ENCODE data around the gene MYO7B. TPM values are rescaled to one million over a fixed set of nuclear protein-coding genes. Genes with fewer than 3 reads are reported as not detected.

Gene MYO7B
- total RNA-seq: under 0.01 TPM in 2 replicates

- DNase-seq (ENCODE audit: low read depth in 2 of 2): no peak
Observed at GRCh38 chr2:127535422-127535901, at the start of gene MYO7B. TSS of gene MYO7B (plus strand) at chr2:127535683. CDS start at chr2:127559723, 24,040 bp downstream.

- no peak for DNase-seq (ENCODE audit: low read depth in 2 of 2)
Observed at GRCh38 chr2:127485694-127486071, 49.8 kb upstream of the MYO7B start.

- DNase-seq (ENCODE audit: low read depth in 2 of 2): no peak
Observed at GRCh38 chr2:127486247-127487058, 49.0 kb upstream of the MYO7B start.

- DNase-seq (ENCODE audit: low read depth in 2 of 2): no peak
Observed at GRCh38 chr2:127490283-127490682, 45.2 kb upstream of the MYO7B start.

GRCh38 chr2:127498386-127498785 lies 37.1 kb upstream of the MYO7B start:
- DNase-seq (ENCODE audit: low read depth in 2 of 2): peak in 1 of 2 donors; percentile 29

GRCh38 chr2:127503491-127503890 lies 32.0 kb upstream of the MYO7B start:
- no peak for DNase-seq (ENCODE audit: low read depth in 2 of 2)

GRCh38 chr2:127504552-127505430 lies 30.7 kb upstream of the MYO7B start:
- no peak for DNase-seq (ENCODE audit: low read depth in 2 of 2)

GRCh38 chr2:127506510-127506909 lies 29.0 kb upstream of the MYO7B start:
- DNase-seq (ENCODE audit: low read depth in 2 of 2): no peak

GRCh38 chr2:127508023-127508630 lies 27.4 kb upstream of the MYO7B start:
- DNase-seq (ENCODE audit: low read depth in 2 of 2): peak in 1 of 2 donors; percentile 14

- DNase-seq (ENCODE audit: low read depth in 2 of 2): peak; percentile 72 to 94
Observed at GRCh38 chr2:127508631-127509034, 26.9 kb upstream of the MYO7B start.

- DNase-seq (ENCODE audit: low read depth in 2 of 2): no peak
Observed at GRCh38 chr2:127510073-127510472, 25.4 kb upstream of the MYO7B start.

GRCh38 chr2:127511090-127511695 lies 24.3 kb upstream of the MYO7B start:
- DNase-seq (ENCODE audit: low read depth in 2 of 2): no peak

GRCh38 chr2:127511917-127512316 lies 23.6 kb upstream of the MYO7B start:
- peak in 1 of 2 donors; percentile 51 for DNase-seq (ENCODE audit: low read depth in 2 of 2)

- no peak for DNase-seq (ENCODE audit: low read depth in 2 of 2)
Observed at GRCh38 chr2:127512362-127512761, 23.1 kb upstream of the MYO7B start.

GRCh38 chr2:127514076-127514475 lies 21.4 kb upstream of the MYO7B start:
- DNase-seq (ENCODE audit: low read depth in 2 of 2): no peak

GRCh38 chr2:127514485-127514884 lies 21.0 kb upstream of the MYO7B start:
- no peak for DNase-seq (ENCODE audit: low read depth in 2 of 2)

GRCh38 chr2:127515383-127515915 lies 20.0 kb upstream of the MYO7B start:
- DNase-seq (ENCODE audit: low read depth in 2 of 2): no peak

- no peak for DNase-seq (ENCODE audit: low read depth in 2 of 2)
Observed at GRCh38 chr2:127516041-127516762, 19.3 kb upstream of the MYO7B start.

- DNase-seq (ENCODE audit: low read depth in 2 of 2): no peak
Observed at GRCh38 chr2:127517465-127517864, 18.0 kb upstream of the MYO7B start.

- no peak for DNase-seq (ENCODE audit: low read depth in 2 of 2)
Observed at GRCh38 chr2:127520424-127520823, 15.1 kb upstream of the MYO7B start.

All from lung microvascular endothelial cell (primary cell).